NCI-H748 (cell line): Measurements from ENCODE around the gene CRTAP.
"Not testable (repeated sequence)": the region's sequence is repeated elsewhere in the genome, so short reads cannot be mapped to it uniquely, and the experiment has no call there.

Source experiments
- DNase-seq: peaks from one replicate; lab custom pipeline; 2025; ENCODE audit not compliant: unreplicated experiment; lab: John Stamatoyannopoulos, UW

Gene CRTAP

DNA sequence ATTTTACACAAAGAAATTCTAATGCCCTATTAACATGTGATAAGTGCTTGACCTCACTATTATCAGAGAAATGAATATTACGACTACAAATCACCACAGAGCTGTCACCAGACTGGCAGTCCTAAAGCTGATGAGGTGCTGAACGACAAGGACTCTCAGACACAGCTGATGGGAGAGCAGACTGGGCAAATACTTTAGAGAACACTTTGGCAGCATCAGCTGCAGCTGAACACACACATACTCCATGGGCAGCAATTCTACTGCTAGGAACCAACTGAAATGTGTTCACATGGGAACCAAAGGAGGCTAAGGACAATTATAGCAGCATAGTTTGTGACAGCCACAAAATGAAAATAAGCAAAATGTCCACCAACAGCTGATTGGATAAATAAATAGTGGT lies 59.3 kb downstream of the CRTAP start:
- peak; percentile 27 for DNase-seq

DNA sequence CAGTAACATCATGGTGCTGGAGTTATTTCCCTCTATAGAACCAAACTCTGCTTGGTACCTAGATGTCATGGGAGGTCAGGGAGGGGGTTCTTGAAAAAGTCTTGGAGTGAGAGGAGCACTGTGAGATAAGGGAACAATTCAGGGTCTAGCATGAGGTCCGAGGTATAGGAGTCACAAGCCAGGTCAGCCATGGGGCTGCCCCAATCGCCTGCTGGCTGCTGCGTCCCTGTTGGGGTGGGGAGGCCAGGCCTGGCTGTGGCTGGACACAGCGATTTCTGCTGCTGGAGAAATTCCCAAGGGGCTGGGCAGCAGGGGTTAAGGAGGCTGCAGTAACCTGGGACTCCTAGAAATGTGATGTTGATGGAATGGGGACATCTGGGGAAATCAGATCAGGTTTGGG lies 59.9 kb downstream of the CRTAP start:
- no peak for DNase-seq

GRCh38 chr3:33174095-33174494 lies 60.3 kb downstream of the CRTAP start:
- DNase-seq = no peak

DNA sequence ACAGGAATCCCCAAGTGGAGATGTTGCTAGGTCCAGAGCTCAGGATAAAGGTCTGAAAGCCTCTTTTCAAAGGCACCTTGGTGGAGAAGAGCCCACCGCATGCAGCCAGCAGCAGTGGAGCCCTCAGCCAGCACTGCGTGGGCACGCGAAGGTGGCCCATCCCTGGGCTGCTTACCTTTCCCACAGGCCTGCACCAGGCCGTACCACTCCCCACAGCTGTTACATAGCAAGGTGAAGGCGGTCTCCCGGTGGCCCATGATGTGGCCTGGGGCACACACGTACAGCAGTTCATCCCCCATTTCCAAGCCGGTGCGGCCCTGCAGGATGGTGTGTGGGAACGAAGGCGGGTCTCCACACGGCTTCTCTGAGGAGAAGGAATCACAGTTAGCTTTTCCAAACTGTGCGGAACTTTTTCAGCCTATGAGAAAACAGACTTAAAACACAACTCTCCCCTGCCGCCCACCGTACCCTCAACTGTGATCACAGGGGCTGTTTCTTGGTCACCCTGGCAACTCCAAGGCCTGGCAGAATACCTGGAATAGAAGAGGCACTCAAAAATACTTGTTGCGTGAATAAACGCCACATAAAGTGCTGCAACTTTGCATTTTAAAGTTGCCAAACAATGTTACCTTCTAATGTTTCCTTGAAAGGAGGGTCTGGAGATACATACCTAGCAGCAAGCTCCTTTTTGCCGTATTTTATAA lies 61.0 kb downstream of the CRTAP start:
- DNase-seq = no peak

DNA sequence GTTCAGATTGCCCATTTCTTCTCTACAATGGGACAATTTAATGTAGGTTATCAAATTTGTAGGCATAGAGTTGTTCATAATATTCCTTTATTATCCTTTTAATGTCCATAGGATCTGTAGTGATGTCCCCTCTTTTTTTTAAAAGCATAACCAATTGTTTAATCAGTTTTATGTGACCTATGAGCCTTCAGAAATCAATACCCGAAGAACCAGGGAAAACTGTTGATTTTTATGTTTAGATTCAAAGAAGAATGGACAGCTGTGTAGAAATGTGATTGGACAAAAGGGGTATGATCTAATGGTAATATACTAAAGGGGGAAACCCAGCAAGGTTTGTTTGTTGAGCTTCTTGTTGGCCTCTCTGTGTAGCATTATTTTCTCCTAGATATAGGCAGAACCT lies 65.3 kb downstream of the CRTAP start:
- no peak for DNase-seq

DNA sequence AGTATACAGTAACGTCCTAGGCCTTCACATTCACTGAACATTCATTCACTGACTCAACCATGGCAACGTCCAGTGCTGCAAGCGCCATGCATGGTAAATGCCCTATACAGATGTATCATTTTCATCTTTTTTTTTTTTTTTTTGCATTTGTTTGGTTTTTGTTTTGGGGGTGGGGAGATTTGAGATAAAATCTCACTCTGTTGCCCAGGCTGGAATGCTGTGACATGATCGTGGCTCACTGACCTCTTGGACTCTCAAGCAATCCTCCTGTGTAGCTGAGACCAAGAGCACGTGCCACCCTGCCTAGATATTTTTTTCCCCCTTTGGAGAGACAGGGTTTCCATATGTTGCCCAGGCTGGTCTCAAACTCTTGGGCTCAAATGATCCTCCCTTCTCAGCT lies 67.4 kb downstream of the CRTAP start:
- no peak for DNase-seq

GRCh38 chr3:33181641-33182040 lies 67.8 kb downstream of the CRTAP start:
- not testable (repeated sequence) for DNase-seq

- DNase-seq = no peak
Measured at GRCh38 chr3:33184863-33185262, 71.0 kb downstream of the CRTAP start.

GRCh38 chr3:33186524-33187367 lies 72.9 kb downstream of the CRTAP start:
- no peak for DNase-seq

DNA sequence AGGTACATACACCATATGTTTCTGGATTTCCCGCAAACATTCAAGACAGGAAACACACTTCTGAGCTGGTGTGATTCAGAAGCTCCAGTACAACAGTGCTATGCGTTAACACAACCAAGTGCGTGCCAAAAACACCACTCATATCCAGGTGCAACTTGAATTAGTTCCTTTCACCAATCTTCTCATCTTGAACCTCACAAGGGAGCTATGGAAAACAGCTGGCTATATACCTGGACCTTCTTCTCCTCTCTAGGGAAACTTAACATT lies 73.5 kb downstream of the CRTAP start:
- DNase-seq = no peak

DNA sequence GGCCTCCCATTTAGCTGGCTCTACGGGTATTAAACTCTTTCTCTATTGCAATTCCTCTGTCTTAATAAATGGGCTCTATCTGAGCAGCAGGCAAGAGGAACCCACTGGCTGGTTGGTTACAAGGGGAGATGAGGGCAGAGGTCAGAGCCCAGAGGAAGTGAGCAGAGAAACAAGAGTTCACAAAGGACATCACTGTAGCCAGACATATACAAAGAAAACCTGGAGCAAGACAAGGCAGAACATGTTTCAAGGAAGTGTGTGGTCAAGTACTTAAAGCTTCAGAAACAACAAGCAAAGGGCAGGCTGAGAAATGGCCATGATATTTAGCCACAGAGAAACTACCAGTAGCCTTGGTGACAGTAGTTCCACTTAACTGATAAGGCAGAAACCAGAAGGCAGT lies 80.5 kb downstream of the CRTAP start:
- DNase-seq = no peak

- DNase-seq = no peak
Measured at GRCh38 chr3:33196538-33196937, 82.7 kb downstream of the CRTAP start.
